ENCODE data around the gene MYO1A. TPM values are rescaled to one million over a fixed set of nuclear protein-coding genes. Genes with fewer than 3 reads are reported as not detected.

The MYO1A gene
- total RNA-seq, 1 experiment from 2014 or later: 0.31 TPM

GRCh38 chr12:56994231-56994746 lies 55.6 kb downstream of the MYO1A start:
- Mint-ChIP-seq H3K4me1 (ENCODE audit: low read depth, unreplicated experiment) (peaks cover 8% of the 10 kb centered on the region), H3K27ac (ENCODE audit: unreplicated experiment) (no peak overlapping the region), H3K36me3 (ENCODE audit: insufficient read depth, unreplicated experiment) (no peaks in the 10 kb centered on the region), H3K27me3 (ENCODE audit: unreplicated experiment) (peaks cover 11% of the 10 kb centered on the region), H3K4me3 (ENCODE audit: low read depth, unreplicated experiment) (no peak overlapping the region), H3K9me3 (ENCODE audit: low read depth, unreplicated experiment) (no peaks in the 10 kb centered on the region)
- no TSS peak for BruUV-seq (replicated peaks)
- no peak for TF ChIP-seq CTCF (IDR thresholded peaks at IDR 0.05; ENCODE audit: unreplicated experiment)
- intact Hi-C loops (cut with micrococcal nuclease; ENCODE audit: unreplicated experiment): no loop called here
- CTCF ChIA-PET: no interaction called here
- no peak for DNase-seq

GRCh38 chr12:56993346-56993745 lies 56.6 kb downstream of the MYO1A start:
- Mint-ChIP-seq H3K4me3 (ENCODE audit: low read depth, unreplicated experiment) (no peak overlapping the region), H3K36me3 (ENCODE audit: insufficient read depth, unreplicated experiment) (no peaks in the 10 kb centered on the region), H3K9me3 (ENCODE audit: low read depth, unreplicated experiment) (no peaks in the 10 kb centered on the region), H3K27me3 (ENCODE audit: unreplicated experiment) (peaks cover 21% of the 10 kb centered on the region), H3K27ac (ENCODE audit: unreplicated experiment) (no peak overlapping the region), H3K4me1 (ENCODE audit: low read depth, unreplicated experiment) (peaks cover 8% of the 10 kb centered on the region)
- CTCF ChIA-PET: no interaction called here
- no peak for DNase-seq
- TF ChIP-seq CTCF (IDR thresholded peaks at IDR 0.05; ENCODE audit: unreplicated experiment): no peak
- BruUV-seq (replicated peaks): no TSS peak
- intact Hi-C loops (cut with micrococcal nuclease; ENCODE audit: unreplicated experiment): no loop called here

GRCh38 chr12:56991319-56992246 lies 58.3 kb downstream of the MYO1A start:
- no peaks in the 10 kb centered on the region for H3K36me3 Mint-ChIP-seq (ENCODE audit: insufficient read depth, unreplicated experiment)
- no TSS peak for BruUV-seq (replicated peaks)

GRCh38 chr12:56990648-56991318 lies 59.1 kb downstream of the MYO1A start:
- H3K27ac Mint-ChIP-seq (ENCODE audit: unreplicated experiment): no peak overlapping the region
- H3K9me3 Mint-ChIP-seq (ENCODE audit: low read depth, unreplicated experiment): no peaks in the 10 kb centered on the region
- TF ChIP-seq CTCF (IDR thresholded peaks at IDR 0.05; ENCODE audit: unreplicated experiment): no peak
- intact Hi-C loops (cut with micrococcal nuclease; ENCODE audit: unreplicated experiment): no loop called here
- no peak for DNase-seq
- peaks cover 19% of the 10 kb centered on the region for H3K4me1 Mint-ChIP-seq (ENCODE audit: low read depth, unreplicated experiment)
- H3K27me3 Mint-ChIP-seq (ENCODE audit: unreplicated experiment): peaks cover 29% of the 10 kb centered on the region
- BruUV-seq (replicated peaks): no TSS peak
- H3K4me3 Mint-ChIP-seq (ENCODE audit: low read depth, unreplicated experiment): no peak overlapping the region
- CTCF ChIA-PET: no interaction called here
- H3K36me3 Mint-ChIP-seq (ENCODE audit: insufficient read depth, unreplicated experiment): peaks cover 5% of the 10 kb centered on the region

More at GRCh38 chr12:56991319-56992246, 58.3 kb downstream of the MYO1A start:
- CTCF ChIA-PET: no interaction called here
- no peak for TF ChIP-seq CTCF (IDR thresholded peaks at IDR 0.05; ENCODE audit: unreplicated experiment)
- Mint-ChIP-seq H3K4me3 (ENCODE audit: low read depth, unreplicated experiment) (no peak overlapping the region), H3K4me1 (ENCODE audit: low read depth, unreplicated experiment) (peaks cover 11% of the 10 kb centered on the region), H3K27me3 (ENCODE audit: unreplicated experiment) (peaks cover 29% of the 10 kb centered on the region), H3K27ac (ENCODE audit: unreplicated experiment) (no peak overlapping the region), H3K9me3 (ENCODE audit: low read depth, unreplicated experiment) (no peaks in the 10 kb centered on the region)
- intact Hi-C loops (cut with micrococcal nuclease; ENCODE audit: unreplicated experiment): no loop called here
- no peak for DNase-seq
